Left colon (tissue), 2 donors: ENCODE data around the gene PIK3R2. TPM values are rescaled to one million over a fixed set of nuclear protein-coding genes. Genes with fewer than 3 reads are reported as not detected.
"Not testable (repeated sequence)": the region's sequence is repeated elsewhere in the genome, so short reads cannot be mapped to it uniquely, and the experiment has no call there.

Source experiments
- ATAC-seq: fragments of 200-7000 bp; cut with Tn5 transposase; one replicate; pipeline ENCODE4 v1.9.1; 2020; ENCODE audit warnings: mild to moderate bottlenecking, moderate library complexity
- DNase-seq, 2 donors: peaks; one replicate each; pipeline ENCODE4 v3.0.0-alpha.2; 2020
- intact Hi-C, 2 donors: fragments of 100-400 bp; cut with DNase I in 1 of 2; cut with micrococcal nuclease in 1 of 2; formaldehyde crosslinking; loops; one replicate each; pipeline versions ENCODE4 v1.11.2 to v1.14.0; 2022; cut with DNase I, micrococcal nuclease
- long read RNA-seq: library from polyadenylated mRNA; unstranded; transcript quantifications from one replicate; pipeline ENCODE4 v2.0.0, GENCODE V29; 2021
- total RNA-seq, 2 donors: library from RNA; stranded (reverse); fragmentation: NEBNext Ultra II Directional; extraction: Animal tissue kit (Norgen Biotek cat#: 25700); gene quantifications; one replicate each; pipeline ENCODE4 v1.2.1, GENCODE V29; 2021
- donor health status: DM: no; HTN: no; CAD: no.
- donor health status: DM: yes; HTN: yes; CAD: no.

The PIK3R2 gene
- total RNA-seq, result 10 to 100 TPM; 37.4 to 41.1 TPM
- long read RNA-seq, partial matches to known transcripts, result 5 of 6 reads
- long read RNA-seq, other reads (novel, unspliced or antisense), result 0 of 6 reads

DNA sequence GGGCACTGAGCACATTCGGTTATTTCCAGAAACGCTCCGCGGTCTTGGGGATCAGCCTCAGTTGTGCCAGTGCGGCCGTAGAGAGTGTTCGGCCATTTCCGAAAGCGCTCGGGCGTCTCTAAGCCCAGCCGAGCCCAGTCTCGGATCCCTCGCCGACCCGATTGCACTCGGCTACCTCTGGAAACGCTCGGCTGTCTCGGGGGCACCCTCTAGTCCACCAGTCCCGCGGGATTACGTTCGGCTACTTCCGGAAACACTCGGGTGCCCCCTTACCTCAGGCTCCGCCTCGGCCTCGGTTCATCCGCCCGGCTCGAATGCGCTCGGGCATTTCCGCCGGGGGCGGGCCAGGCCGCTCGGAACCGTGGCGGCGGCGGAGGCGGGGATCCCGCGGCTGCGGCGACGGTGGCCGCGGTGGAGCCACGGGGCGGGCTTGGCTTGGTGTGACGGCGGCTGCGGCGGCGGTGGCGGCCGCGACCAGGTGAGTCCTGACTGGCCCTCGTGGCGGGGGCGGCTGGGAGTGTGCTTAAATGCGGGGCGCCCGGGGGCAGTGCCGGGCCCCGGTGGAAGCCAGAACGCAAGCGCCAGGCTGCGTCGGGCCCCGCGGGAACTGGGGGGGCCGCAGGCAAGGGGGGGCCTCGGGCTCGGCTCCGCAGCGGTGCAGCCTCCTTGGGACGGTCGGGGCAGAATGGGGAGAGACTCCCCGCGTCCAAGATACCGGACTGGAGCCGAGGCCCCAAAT, at the start of gene PIK3R2:
Gene PIK3R2, plus strand, starts transcription at position 347 of the 739 bp plus-strand sequence. CDS start 2,717 bp downstream, outside the sequence.
- ATAC-seq (peak; percentile 73), DNase-seq (peak; percentile 99 to 100)
- intact Hi-C loops, result no loop called here

DNA sequence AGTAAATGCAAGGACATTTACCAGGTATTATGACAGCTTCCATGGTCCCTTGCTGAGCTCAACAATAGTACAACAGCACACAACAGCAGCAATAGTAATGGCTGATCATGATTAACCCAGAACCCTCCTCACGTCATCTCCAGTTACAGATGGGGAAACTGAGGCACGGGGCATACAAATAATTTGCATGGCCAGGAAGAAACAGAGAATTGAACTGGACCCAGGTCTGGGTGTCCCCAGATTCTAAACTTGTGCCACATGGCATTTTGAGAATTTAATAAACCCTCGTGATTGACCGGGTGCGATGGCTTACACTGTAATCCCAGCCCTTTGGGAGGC, 48.2 kb upstream of the PIK3R2 start:
- ATAC-seq (no peak), DNase-seq (no peak)
- intact Hi-C loops, result no loop called here

DNA sequence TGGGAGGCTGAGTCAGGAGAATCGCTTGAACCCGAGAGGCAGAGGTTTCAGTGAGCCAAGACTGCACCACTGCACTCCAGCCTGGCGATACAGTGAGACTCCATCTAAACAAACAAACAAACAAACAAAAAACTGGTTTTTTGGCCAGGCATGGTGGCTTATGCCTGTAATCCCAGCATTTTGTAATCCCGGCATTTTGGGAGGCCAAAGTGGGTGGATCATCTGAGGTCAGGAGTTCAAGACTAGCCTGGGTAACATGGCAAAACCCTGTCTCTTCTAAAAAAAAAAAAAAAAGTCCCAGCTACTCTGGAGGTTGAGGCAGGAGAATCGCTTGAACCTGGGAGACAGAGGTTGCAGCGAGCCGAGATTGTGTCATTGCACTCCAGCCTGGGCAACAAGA, 47.7 kb upstream of the PIK3R2 start:
- ATAC-seq, DNase-seq, intact Hi-C loops: not testable (repeated sequence)

DNA sequence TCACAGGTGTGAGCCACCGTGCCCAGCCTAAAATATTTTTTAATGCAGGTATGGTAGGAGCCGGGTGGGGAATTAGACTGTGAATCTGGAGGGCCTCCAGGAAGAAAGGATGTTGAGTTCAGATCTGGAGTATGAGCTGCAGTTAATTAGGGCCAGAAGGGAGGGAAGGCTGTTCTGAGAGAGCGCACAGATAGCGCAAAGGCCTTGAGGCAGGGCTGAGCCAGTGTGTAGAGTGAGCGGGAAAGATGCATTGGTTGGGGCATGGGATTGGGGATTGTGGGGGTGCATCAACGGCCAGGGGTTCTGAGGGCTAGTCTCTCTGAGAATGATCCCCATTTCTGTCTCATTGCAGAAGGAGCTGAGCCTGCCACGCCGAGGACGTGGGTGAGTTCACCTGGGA, 45.7 kb upstream of the PIK3R2 start:
- ATAC-seq (no peak), DNase-seq (no peak)
- intact Hi-C loops, result no loop called here

DNA sequence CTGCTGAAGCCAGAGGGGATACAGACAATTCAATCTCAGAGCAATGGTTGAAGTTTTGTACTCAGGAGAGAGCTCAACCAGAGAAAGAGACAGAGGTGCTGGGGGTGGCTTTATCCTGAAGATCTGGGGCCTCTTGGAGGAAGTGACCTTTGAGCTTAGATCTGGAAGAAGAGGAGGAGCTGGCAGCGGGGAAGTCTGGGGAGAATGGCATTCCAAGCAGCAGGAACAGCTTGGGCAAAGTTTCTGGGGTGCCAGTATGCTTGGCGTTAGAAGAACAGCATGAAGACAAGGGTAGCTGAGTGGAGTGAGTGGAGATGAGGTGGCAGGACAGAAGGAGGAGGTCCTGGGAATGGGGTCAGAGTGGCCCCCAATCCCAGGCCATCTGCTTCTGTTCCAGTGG, 44.1 kb upstream of the PIK3R2 start:
- peak; percentile 46 for ATAC-seq
- peak; percentile 49 to 53 for DNase-seq
- intact Hi-C loops, result no loop called here

DNA sequence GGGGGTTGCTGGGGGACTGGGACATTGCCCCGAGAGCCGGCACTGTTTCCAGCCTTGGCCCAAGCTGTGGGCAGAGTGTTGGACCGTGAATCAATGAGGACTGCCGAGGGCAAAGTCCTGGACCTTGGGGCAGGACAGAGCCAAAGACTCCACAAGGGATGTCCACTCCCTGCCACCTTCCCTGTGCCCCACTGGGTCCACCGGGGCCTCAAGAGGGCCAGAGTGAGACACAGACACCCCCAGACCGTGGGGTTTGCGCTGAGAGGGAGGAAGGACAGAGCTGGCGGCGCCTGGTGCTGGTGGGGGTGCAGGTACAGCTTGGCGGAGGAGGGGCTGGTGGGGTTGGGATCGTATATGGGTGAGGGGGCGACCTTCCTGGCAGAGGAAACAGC, 43.6 kb upstream of the PIK3R2 start:
- ATAC-seq (peak; percentile 51), DNase-seq (peak; percentile 42 to 61)
- intact Hi-C loops, result no loop called here

DNA sequence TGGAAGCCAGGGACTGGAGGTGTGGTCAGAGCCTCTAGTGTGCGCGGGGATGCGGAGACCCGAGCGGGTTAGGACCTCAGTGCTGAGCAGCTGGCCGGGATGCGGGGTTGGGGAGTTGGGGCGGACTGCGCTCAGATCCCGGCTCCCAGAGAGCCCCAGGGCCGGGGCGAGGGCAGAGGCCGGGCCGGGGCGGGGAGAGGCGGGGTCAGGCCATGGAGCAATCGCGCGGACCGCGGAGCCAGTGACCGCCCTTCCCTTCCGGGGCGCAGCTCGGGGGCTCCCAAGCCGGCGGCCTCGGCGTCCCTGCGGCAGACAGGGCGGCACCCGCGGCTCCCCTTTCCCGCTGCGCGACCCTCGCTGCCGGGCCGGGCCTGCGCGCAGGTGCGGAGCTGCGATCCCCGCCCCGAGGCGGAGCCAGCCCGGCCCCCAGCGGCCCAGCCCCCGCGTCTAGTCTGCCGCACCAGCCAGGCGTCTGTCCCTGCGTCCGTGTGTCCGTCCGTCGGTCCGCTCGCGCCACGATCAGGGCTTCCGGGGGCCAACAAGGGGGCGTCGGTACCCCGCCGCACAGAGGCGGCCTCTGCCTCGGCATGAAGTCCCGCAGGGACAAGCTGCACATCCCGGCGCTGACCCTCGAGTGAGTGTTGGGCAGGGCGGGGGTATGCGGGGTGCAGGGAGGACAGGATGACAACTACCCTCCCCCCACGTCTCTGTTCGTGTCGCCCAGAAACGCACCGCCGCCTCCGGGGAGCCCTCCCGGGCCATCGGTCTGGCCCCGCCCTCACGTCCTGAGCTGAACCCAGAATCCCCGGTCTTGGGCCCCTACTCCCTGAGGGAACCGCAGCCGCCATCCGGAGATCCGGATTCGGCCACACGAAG, 43.0 kb upstream of the PIK3R2 start:
- peak; percentile 70 for ATAC-seq
- intact Hi-C loops, result loop anchor here (5.0 to 10.0 kb wide), 2 partner anchors 55 to 57 kb away; no protein-coding TSS in a partner anchor
- DNase-seq, result peak; percentile 73 to 79

DNA sequence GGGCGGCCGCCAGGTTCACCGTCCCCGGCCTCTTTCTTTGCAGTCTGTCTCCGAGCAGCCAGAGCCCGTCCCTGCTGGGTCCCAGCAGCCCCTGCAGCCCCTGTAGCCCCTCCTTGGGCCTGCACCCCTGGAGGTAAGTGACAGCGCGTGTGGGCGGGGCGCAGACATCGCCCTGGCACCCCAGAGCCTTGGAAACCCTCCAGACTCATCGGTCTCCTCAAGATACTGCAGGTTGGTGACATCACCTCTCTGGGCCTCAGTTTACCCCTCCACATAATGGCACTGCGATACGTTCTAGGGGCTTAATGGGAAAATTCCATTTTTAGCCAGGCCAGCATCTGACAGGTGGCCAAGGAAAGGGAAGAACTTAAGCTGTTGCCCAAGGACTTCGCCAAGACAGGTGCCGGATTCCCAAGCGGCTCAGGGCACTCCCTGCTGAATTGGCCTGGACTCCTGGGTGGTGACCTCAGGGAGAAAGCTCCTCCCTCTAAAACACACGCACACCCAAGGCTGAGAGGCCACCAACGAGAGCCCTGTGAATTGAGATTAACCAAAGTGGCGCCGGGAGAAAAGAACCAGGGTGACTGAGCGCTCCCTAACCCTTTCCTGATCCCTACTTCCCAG, 42.2 kb upstream of the PIK3R2 start:
- intact Hi-C loops, result loop anchor here (5.0 to 10.0 kb wide), 2 partner anchors 54 to 57 kb away; no protein-coding TSS in a partner anchor
- DNase-seq (peak; percentile 66 to 83), ATAC-seq (peak; percentile 69)

DNA sequence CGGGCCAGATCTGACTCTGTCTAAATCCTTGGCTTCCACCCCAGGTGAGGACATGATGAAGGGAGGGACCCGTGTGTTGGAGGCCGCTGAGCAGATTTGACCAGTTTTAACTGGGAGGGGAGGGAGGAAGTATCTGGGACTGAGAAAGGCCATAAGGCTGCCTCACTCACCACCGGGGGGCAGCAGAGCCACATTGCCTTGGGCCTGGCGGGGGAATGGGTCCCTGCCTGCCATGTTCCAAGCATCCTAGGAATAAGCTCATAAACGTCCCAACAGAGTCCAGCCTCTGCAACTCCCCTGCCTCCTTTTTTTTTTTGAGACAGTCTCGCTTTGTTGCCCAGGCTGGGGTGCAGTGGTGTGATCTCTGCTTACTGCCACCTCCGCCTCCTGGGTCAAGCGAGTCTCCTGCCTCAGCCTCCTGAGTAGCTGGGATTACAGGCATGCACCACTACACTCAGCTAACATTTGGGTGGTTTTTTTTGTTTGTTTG, 39.9 kb upstream of the PIK3R2 start:
- intact Hi-C loops, result loop anchor here (5.0 to 10.0 kb wide), 2 partner anchors 52 to 54 kb away; no protein-coding TSS in a partner anchor
- ATAC-seq, result peak; percentile 35
- peak; percentile 82 to 93 for DNase-seq

DNA sequence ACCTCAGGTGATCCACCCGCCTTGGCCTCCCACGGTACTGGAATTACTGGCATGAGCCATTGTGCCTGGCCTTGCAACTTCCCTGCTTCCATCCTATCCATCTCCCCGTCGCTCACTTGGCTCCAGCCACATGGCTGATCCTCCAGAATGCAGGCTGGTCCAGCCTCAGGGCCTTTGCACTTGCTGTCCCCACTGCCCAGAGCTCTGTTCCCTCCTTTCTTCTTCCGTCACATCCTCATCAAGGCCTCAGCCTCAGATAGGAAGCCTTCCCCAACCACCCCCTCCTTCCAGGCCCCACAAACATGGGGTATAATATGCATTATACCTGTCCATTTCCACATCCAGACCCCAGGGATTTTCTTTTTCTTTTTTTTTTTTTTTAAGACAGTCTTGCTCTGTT, 39.1 kb upstream of the PIK3R2 start:
- no peak for ATAC-seq
- DNase-seq, result no peak
- intact Hi-C loops, result loop anchor here (5.0 to 10.0 kb wide), 2 partner anchors 51 to 53 kb away; no protein-coding TSS in a partner anchor

DNA sequence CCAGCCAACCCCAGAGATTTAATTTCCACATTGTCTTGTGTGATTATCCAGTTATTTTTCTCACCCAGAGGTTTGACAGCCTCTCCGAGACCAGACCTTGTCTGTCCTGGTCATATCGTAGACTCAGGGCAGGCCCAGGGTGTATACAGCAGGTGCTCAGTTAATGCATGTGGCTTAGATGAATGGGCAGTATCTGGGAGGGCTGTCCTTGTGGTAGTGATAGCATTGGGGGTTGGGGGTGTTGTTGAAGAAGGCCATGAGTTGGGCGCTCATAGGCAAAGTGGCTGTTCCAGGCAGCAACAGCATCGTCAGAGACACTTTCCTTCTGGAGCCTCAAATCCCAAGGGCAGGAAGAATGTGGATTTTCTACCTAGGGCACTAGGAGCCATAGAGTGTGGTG, 38.5 kb upstream of the PIK3R2 start:
- intact Hi-C loops, result loop anchor here (5.0 to 10.0 kb wide), 2 partner anchors 50 to 53 kb away; no protein-coding TSS in a partner anchor
- no peak for ATAC-seq

DNA sequence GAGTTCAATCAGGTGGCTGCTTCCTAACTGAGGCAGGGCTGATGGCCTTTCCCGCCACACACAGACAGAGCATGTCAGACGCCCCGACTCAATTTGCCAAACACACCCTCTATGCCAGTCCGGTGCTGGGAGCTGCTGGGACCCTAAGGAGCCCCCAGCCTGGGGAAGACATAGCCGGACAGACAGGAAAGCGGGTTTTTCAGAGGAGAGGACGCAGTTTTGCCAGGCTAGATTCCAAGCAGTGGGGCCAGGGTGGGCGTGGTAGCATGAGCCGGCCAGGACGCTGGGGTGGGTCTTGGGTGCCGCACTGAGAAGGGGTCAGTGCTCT, 35.6 kb upstream of the PIK3R2 start:
- ATAC-seq, result no peak
- DNase-seq, result no peak
- intact Hi-C loops, result loop anchor here in 1 of 2 donors (10.0 kb wide), 1 partner anchor 47 kb away; no protein-coding TSS in a partner anchor

More for the DNA sequence above, 38.5 kb upstream of the PIK3R2 start:
- DNase-seq, result no peak

DNA sequence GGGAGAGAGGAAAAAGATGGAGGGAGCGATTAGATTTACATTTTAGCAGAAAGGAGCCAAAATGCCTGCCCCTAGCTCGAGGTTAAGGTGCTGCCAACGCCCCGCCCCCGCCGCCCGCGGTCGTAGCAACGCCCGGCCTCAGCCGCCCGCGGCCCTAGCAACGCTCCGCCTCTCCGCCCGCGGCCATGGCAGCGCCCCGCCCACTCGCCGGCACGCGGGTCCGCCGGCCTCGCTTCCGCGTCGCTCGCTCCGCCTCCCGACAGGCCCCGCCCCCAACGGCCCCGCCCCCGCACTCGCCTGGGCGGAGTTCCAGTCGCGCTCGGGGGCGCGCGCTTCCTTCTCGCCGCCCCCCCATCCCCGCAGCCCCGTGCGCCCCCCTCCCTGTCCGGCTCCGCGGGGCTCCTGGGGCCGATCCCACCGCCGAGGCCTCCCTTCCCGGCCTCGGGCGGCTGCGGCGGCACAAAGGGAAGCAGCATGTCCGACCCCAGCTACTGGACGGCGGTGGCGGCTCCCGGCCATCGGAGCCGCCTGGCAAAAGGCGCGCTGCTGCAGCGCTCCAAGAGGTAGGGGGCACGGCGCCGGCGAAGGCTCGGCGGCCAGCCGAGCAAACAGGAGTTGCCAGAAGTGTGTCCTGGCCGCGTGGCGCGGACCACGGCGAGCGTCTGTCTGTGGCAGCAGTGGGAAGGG, 35.1 kb upstream of the PIK3R2 start:
- DNase-seq (peak; percentile 86 to 95), ATAC-seq (peak; percentile 92)
- intact Hi-C loops, result loop anchor here in 1 of 2 donors (10.0 kb wide), 1 partner anchor 47 kb away; no protein-coding TSS in a partner anchor

DNA sequence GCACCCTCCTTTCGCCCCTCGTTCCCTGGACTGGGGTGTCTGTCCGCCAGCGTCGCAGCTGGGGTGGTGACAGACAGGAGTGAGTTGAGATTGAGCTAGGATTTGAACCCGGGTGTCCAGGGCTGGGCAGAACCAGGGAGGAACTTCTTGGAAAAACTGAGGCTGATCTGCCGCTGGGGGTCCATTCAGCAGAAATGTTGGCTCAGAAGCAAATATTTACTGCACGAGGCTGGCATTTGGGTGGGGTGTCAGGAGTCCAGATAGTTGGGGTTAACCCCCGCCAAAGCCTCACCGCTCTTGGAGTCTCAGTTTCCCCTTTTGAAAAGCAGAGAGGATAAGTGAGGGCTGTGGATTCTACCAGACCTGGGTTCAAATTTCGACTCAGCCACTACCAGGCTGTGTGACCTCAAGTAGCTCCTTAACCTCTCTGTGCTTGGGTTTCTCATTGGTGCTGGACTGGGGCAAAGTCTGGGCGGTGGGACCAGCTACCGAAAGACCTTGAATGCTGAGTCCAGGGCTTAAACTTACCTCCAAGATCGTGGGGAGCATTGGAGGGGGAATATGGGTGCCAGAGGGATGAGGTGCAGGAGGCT, 34.4 kb upstream of the PIK3R2 start:
- intact Hi-C loops, result loop anchor here in 1 of 2 donors (10.0 kb wide), 1 partner anchor 46 kb away; no protein-coding TSS in a partner anchor
- ATAC-seq (no peak), DNase-seq (no peak)

DNA sequence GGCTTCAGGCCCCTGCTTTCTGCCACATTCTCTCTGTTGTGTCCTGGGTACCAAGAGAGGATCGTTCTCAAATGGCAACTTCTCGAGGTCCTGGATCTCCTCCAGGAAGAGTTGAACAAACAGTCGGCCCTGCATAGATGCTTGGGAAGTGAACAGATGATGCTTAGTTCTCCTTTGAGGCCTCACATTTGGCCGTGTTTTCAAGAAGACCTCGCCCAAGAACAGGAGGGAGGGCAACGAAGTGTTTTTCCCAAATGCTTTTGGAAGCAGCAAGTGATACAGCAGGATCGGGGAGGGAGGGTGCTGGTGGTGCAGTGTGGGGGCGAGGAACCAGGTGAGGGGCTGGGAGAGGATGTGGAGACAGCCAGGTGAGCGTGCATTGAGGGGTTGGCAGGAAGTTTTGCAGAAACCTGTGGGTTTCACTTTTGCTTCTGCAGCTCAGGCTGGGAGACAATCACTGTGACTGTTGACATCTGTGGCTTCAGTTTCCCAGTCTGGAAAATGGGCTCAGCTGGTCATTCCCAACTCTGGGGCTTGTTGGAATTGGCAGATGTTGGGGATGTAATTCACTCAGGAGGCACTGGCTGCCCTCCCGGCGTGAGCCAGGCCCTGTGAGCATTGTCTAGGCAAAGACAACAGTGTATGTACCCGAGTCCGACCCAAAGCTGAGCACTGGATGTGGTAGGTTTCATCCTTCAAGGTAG, 33.8 kb upstream of the PIK3R2 start:
- intact Hi-C loops, result loop anchor here in 1 of 2 donors (10.0 kb wide), 1 partner anchor 46 kb away; no protein-coding TSS in a partner anchor
- DNase-seq (no peak), ATAC-seq (no peak)

DNA sequence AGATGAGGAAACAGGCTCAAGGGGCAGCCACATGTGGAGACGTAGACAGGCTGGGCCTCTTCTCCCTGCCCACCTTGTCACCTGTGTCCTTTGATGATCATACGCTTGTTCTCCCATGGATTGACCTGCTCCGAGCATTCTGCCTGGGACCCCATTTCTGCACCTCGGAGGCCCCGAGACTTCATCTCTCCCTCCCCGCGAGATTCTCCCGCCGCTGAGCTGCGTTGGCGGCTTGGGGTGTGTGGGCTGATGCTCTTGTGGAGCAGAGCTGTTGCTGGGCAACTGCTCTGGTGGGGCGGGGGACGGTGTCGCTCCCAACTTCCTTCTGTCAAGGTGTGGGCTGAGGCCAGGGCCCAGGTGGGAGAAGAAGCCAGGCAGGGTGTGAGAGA, 33.3 kb upstream of the PIK3R2 start:
- ATAC-seq (no peak), DNase-seq (peak in 1 of 2 donors; percentile 31)
- intact Hi-C loops, result loop anchor here in 1 of 2 donors (10.0 kb wide), 1 partner anchor 45 kb away; no protein-coding TSS in a partner anchor

DNA sequence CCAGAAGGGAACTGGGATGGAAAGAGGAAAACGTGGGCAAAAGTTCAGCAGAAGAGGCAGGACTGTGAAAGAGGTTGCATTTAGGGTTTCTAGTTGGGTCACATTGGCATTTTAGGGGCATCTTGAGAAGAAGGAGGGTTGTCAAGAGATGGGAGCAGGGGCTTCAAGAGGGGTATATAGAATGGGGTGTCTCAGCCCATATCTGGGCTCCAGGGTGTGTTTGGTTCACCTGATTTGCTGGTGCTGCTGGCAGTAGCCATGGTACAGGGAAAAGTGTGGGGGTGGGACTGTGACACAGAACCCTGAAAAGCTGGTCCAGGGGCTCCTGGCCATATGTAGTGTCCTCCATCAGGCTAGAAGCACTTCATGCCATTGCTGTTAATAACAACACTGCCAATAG, 32.8 kb upstream of the PIK3R2 start:
- ATAC-seq (no peak), DNase-seq (no peak)
- intact Hi-C loops, result no loop called here
